ENCODE data around the gene MST1.

MST1 gene

DNA sequence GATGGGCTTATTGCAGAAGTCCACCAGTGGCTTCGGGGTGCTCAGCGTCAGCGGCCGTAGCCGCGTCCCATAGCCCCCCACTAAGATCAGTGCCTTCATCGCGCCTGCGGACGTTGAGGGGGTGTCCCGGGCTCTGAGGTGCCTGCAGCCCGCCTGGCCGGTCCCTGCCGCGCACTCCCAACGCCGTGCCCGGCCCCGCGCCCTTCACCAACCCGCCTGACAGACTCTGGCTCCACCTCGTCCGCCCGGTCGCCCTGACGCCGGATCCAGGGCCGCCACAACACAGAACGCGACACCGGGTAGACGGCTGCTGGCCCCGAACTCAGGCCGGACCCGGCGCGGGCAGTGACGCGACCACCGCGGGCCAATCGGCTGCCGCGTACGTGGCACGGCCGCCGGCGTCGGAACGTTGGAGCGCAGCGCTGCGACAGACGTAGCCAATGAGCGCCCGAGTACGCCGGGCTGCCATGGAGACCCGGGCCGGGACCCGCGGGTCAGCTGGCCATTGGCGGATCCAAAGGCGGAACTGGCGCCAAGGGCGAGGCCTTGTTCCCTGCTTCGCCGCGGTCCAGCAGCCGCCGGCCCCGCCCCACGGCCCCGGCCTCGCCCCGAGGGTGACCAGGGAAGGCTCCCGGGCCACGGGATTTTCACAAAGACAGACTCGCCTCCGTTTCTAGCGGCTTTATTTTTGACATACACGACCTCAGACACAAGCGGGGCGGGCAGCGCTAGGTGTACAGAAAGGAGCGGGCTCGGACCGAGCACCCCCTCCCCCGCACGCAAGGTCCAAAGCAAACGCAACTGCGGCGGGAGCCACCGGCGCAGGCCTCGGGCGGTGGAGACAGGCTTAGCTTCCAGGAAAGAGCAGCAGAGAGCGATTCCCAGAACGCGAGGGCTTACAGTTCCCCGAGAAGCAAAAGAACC is 34.6 kb upstream of the MST1 start, which contains the start of gene GMPPB:
GMPPB (minus strand) TSS at position 324 of the 924 bp plus-strand sequence; CDS start at position 99, 225 bp downstream.
- Histone ChIP-seq H3K4me1 (no peaks in the 10 kb centered on the region), H3K9me3 (no peaks in the 10 kb centered on the region), H3K27me3 (no peaks in the 10 kb centered on the region), H3K36me3 (no peaks in the 10 kb centered on the region; the same call in none of the 2 replicates), H3K4me3 (ENCODE audit: low read depth, low read length) (peak within 1 kb of the TSS; percentile 84)
- TF ChIP-seq, protein P1, sequence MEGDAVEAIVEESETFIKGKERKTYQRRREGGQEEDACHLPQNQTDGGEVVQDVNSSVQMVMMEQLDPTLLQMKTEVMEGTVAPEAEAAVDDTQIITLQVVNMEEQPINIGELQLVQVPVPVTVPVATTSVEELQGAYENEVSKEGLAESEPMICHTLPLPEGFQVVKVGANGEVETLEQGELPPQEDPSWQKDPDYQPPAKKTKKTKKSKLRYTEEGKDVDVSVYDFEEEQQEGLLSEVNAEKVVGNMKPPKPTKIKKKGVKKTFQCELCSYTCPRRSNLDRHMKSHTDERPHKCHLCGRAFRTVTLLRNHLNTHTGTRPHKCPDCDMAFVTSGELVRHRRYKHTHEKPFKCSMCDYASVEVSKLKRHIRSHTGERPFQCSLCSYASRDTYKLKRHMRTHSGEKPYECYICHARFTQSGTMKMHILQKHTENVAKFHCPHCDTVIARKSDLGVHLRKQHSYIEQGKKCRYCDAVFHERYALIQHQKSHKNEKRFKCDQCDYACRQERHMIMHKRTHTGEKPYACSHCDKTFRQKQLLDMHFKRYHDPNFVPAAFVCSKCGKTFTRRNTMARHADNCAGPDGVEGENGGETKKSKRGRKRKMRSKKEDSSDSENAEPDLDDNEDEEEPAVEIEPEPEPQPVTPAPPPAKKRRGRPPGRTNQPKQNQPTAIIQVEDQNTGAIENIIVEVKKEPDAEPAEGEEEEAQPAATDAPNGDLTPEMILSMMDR (IDR thresholded peaks at IDR 0.05; ENCODE audit: low read depth, low read length) = no peak
- peak; percentile 94 for DNase-seq

DNA sequence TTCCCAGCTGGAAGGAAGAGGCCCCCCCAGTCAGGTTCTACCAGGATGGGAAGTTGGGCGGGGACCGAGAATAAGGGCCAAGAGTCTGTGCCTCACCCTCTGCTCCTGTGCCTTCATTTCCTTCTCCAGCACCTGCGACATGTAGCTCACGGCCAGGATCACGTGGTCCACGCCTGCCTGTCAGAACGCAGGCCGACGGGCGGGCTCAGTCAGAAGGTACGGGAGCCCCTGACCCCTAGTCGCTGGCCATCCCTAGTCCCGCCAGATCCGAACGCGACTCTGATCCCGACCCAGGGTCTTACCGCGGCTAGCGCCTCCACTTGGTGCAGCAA is 34.0 kb upstream of the MST1 start:
- Histone ChIP-seq H3K9me3 (no peaks in the 10 kb centered on the region), H3K4me3 (ENCODE audit: low read depth, low read length) (peak overlapping the region; percentile 84), H3K36me3 (no peaks in the 10 kb centered on the region; the same call in none of the 2 replicates), H3K27me3 (no peaks in the 10 kb centered on the region), H3K4me1 (no peaks in the 10 kb centered on the region)
- TF ChIP-seq, protein P1 (IDR thresholded peaks at IDR 0.05; ENCODE audit: low read depth, low read length) = no peak
- DNase-seq = peak; percentile 39

DNA sequence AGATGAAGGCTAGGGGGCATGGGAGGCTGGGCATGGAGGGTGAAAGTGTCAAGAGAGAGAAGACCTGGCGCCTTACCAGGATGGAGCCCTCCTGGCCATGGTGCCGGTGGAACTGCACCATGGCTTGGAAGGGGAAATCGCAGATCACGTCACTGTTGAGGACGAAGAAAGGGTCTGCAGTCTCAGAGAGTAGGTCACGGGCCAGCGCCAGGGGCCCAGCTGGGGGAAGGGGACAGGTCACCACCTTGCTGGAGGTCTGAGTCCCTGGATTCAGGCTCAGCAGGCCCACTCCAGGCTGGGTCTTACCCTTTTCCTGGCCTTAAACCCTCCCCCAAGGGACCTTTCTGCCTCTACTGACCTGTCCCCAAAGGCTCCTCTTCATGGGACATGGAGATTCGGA is 33.6 kb upstream of the MST1 start:
- Histone ChIP-seq H3K36me3 (no peaks in the 10 kb centered on the region; the same call in none of the 2 replicates), H3K27me3 (no peaks in the 10 kb centered on the region), H3K9me3 (no peaks in the 10 kb centered on the region), H3K4me3 (ENCODE audit: low read depth, low read length) (peak overlapping the region; percentile 84), H3K4me1 (no peaks in the 10 kb centered on the region)
- DNase-seq = no peak
- TF ChIP-seq, protein P1 (IDR thresholded peaks at IDR 0.05; ENCODE audit: low read depth, low read length) = no peak

DNA sequence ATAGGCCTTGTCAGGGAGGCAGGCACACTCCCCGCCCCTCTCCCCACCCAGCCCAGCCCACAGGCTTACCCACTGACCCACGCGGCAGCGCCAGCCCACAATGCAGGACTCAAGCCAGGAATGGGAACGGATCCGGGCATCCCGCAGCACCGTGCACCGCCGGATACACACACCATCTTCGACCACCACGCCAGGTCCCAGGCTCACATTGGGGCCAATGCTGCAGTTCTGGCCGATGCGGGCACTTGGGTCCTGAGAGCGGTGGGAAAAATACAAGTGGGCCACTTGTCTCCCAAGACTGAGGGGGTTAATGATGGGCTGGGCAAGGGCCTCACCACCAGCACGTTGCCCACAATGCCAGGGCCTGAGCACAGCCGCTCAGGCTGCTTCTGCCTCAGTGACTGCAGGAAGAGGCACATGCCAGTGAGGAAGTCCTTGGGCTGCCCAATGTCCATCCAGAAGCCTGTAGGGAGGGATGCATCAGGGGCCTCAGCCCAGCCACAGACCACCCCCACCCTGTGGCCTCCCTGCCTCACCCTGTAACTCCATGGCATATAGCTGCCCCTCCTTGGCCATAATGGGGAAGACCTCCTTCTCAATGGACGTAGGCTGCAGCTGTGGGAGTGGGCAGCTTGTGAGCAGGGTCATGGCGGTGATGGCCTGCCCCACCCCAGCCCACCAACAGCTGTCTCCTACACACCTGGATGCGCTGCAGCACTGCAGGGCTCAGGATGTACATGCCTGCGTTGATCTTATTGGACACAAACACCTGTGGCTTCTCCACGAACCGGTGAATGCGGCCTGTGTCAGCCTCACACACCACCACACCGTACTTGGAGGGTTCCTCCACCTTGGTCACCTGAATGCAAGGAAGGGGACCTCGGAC is 32.9 kb upstream of the MST1 start:
- Histone ChIP-seq H3K9me3 (no peaks in the 10 kb centered on the region), H3K27me3 (no peaks in the 10 kb centered on the region), H3K36me3 (no peaks in the 10 kb centered on the region; the same call in none of the 2 replicates), H3K4me1 (no peaks in the 10 kb centered on the region), H3K4me3 (ENCODE audit: low read depth, low read length) (no peak overlapping the region; the same call in 1 of the 2 replicates)
- TF ChIP-seq, protein P1 (IDR thresholded peaks at IDR 0.05; ENCODE audit: low read depth, low read length) = no peak
- DNase-seq = no peak

DNA sequence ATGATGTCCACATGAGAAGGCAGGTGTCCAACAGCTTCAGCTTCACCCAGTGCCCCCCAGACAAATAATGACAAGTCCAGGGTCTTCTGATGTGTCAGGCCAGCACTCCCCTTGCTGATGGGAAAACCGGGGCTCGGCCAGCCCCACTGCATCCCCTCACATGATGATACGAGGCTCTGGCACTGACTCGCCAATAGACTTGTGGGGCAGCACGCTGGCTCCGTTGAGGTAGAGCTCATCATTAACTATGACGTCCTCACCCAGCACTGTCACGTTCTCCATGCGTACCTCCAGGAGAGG is 32.3 kb upstream of the MST1 start:
- no peaks in the 10 kb centered on the region for H3K9me3 ChIP-seq
- H3K4me3 ChIP-seq (ENCODE audit: low read depth, low read length) = no peak overlapping the region
- no peaks in the 10 kb centered on the region; the same call in 1 of the 2 replicates for H3K36me3 ChIP-seq
- H3K27me3 ChIP-seq = no peaks in the 10 kb centered on the region
- no peaks in the 10 kb centered on the region for H3K4me1 ChIP-seq
- DNase-seq = no peak
- TF ChIP-seq, protein P1 (IDR thresholded peaks at IDR 0.05; ENCODE audit: low read depth, low read length) = no peak

Measured in BE2C (cell line).